Activated naive CD4-positive, alpha-beta T cell treated with anti-CD3 and anti-CD28 coated beads, Interleukin-2, amount 50 U/mL, for 72 hours (primary cell): ENCODE measurements around the gene B3GNT2. TPM values are rescaled to one million over a fixed set of nuclear protein-coding genes. Genes with fewer than 3 reads are reported as not detected.
A peak's percentile ranks its signal among the peaks of the same experiment; 100 is the strongest.

Experiments used
- ATAC-seq, 2 donors: fragments of 150-1000 bp; cut with Tn5 transposase; 2 replicates each; pipeline ENCODE4 v1.10.0; 2021; ENCODE audit warnings: mild to moderate bottlenecking in 2 of 2, moderate library complexity in 2 of 2
- DNase-seq, 2 donors: peaks; one replicate each; pipeline ENCODE4 v3.0.0; 2021 to 2022; ENCODE audit warnings: low spot score in 2 of 2
- H3K27ac Mint-ChIP-seq, 2 donors: one replicate each; pipeline ENCODE4 v1.8.0; 2022; ENCODE audit warnings: mild to moderate bottlenecking in 2 of 2, mixed read lengths in 2 of 2
- H3K36me3 Mint-ChIP-seq, 2 donors: one replicate each; pipeline ENCODE4 v1.8.0; 2022; ENCODE audit warnings: mixed read lengths in 2 of 2
- H3K9me3 Mint-ChIP-seq, 2 donors: one replicate each; pipeline ENCODE4 v1.8.0; 2022; ENCODE audit warnings: mixed read lengths in 2 of 2
- total RNA-seq, 2 donors: library from RNA; stranded (reverse); gene quantifications; one replicate each; pipeline ENCODE4 v1.2.3, GENCODE V29; 2022

Gene B3GNT2
- total RNA-seq, 2 donors from 2014 or later: 34.9 to 43.6 TPM

- no peak for ATAC-seq
- H3K36me3 Mint-ChIP-seq: no peaks in the 10 kb centered on the region
- H3K9me3 Mint-ChIP-seq: peaks cover 0 to 5% of the 10 kb centered on the region in 2 donors
- no peak overlapping the region for H3K27ac Mint-ChIP-seq
- DNase-seq: no peak
These were observed 18.4 kb upstream of the B3GNT2 start for GRCh38 chr2:62177392-62178049.

DNA sequence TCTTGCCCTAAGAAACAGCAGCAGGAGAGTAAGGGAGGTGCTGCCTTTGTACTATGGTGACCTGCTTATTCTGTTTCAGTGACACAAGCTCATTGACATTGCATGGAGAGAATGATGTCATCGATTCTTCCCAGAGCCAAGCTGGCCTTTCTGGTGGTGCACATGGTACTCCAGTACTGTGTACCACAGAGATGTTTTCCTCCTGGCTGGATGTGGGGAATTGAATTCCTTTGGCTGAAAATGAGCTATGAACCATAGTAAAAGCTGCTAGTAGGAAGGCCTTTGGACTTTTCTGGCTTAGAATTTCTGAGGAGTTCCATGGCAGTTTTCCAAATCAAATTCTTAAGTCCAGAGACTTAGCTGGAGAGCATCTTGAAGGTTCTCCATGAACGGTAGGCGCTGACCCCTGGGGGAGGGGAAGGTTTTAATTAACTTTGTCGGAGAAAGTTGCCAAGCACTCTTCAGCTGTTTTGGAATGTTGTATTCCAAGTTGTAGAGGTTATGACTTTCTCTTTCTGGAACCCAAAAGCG, 17.1 kb upstream of the B3GNT2 start:
- DNase-seq (no peak), ATAC-seq (no peak)
- H3K27ac Mint-ChIP-seq: no peak overlapping the region
- H3K36me3 Mint-ChIP-seq: no peaks in the 10 kb centered on the region
- H3K9me3 Mint-ChIP-seq: peaks cover 0 to 5% of the 10 kb centered on the region in 2 donors

GRCh38 chr2:62180975-62181374, 14.9 kb upstream of the B3GNT2 start:
- no peaks in the 10 kb centered on the region for H3K36me3 Mint-ChIP-seq
- peaks cover 0 to 5% of the 10 kb centered on the region in 2 donors for H3K9me3 Mint-ChIP-seq
- DNase-seq: no peak
- no peak overlapping the region for H3K27ac Mint-ChIP-seq
- ATAC-seq: no peak

- ATAC-seq: no peak
- DNase-seq: no peak
- H3K9me3 Mint-ChIP-seq: peaks cover 0 to 5% of the 10 kb centered on the region in 2 donors
These were observed 14.1 kb upstream of the B3GNT2 start for GRCh38 chr2:62181843-62182242.

GRCh38 chr2:62184512-62185230, 11.2 kb upstream of the B3GNT2 start:
- ATAC-seq (no peak), DNase-seq (no peak)
- H3K27ac Mint-ChIP-seq: no peak overlapping the region
- peaks cover 0 to 5% of the 10 kb centered on the region in 2 donors for H3K9me3 Mint-ChIP-seq
- H3K36me3 Mint-ChIP-seq: no peaks in the 10 kb centered on the region

More at GRCh38 chr2:62181843-62182242, 14.1 kb upstream of the B3GNT2 start:
- H3K27ac Mint-ChIP-seq: no peak overlapping the region
- H3K36me3 Mint-ChIP-seq: no peaks in the 10 kb centered on the region

DNA sequence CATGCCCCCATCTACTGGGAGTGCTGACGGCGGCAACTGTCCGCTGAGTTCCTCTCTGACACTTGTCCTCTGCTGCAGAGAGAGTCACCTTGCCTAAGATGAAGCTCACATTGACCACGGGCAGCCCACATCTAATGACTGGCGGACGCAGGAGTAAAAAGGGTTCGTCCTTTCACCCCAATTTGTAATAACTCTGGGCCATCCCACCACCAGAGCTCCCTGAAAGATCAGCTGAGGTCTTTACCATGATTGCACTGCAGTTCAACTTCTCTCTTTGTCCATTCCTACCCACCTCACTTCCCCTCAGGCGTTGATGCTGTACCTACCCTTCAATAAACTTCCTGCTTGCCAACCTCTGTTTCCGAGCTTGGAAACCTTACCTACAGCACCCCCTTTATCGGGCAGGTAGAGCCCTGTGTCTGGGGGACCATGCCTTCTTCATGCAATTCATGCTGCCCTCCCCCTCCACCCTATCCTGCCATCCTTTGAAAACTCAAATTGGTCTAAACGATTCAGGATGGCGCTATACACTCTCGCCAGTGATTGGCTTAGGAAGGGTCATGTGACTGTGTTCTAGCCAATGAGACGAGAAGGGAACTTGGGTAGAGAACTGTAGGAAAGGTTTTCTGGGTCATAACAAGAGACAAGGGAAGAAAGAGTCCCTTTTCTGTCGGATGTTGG, 10.3 kb upstream of the B3GNT2 start:
- DNase-seq (no peak), ATAC-seq (no peak)
- Mint-ChIP-seq H3K36me3 (no peaks in the 10 kb centered on the region), H3K27ac (no peak overlapping the region), H3K9me3 (peaks cover 0 to 5% of the 10 kb centered on the region in 2 donors)

DNA sequence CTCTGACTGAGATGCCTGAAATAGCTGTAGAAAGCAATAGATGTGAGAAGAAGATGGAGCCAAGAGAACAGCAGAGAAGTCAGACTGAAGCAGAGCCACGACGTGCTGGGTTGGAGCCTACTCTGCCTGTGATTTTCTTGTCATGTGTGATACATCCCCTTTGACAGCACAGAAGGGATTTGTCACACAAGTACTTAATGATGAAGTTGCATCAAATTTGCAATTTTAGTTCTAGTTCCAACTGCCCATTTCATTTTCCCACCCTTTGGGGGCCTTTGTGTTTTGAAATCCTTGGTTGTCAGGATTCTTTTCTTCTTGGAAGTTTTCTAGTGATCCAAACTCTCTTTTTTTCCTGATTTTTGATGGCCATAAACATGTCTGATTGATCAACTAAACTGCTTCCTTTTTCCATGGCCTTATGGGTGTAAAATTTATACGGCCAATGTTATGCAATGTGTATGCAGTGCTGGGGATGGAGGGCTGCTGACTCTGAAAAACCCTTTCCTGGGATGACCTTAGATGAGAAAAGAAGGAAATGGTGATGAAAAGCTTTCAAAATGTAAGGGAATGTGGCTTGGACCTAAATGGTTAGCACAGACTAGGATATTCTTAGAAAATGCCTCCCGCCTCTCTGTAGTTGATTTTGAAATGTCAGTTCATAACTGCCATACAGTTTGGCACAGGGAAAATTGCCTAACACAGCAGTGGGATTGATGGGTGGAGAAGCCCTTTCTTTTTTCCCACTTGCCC, 9.6 kb upstream of the B3GNT2 start:
- no peaks in the 10 kb centered on the region for H3K36me3 Mint-ChIP-seq
- no peak for ATAC-seq

GRCh38 chr2:62187246-62187645, 8.7 kb upstream of the B3GNT2 start:
- peaks cover 0 to under 1% of the 10 kb centered on the region in 2 donors for H3K9me3 Mint-ChIP-seq
- DNase-seq: no peak
- no peak overlapping the region for H3K27ac Mint-ChIP-seq
- no peaks in the 10 kb centered on the region for H3K36me3 Mint-ChIP-seq
- no peak for ATAC-seq

More for the DNA sequence above, 9.6 kb upstream of the B3GNT2 start:
- Mint-ChIP-seq H3K9me3 (peaks cover 0 to 5% of the 10 kb centered on the region in 2 donors), H3K27ac (no peak overlapping the region)
- DNase-seq: no peak

- Mint-ChIP-seq H3K27ac (no peak overlapping the region), H3K36me3 (no peaks in the 10 kb centered on the region), H3K9me3 (no peaks in the 10 kb centered on the region)
- ATAC-seq: no peak
- no peak for DNase-seq
These were observed 7.5 kb upstream of the B3GNT2 start for GRCh38 chr2:62188416-62188815.

DNA sequence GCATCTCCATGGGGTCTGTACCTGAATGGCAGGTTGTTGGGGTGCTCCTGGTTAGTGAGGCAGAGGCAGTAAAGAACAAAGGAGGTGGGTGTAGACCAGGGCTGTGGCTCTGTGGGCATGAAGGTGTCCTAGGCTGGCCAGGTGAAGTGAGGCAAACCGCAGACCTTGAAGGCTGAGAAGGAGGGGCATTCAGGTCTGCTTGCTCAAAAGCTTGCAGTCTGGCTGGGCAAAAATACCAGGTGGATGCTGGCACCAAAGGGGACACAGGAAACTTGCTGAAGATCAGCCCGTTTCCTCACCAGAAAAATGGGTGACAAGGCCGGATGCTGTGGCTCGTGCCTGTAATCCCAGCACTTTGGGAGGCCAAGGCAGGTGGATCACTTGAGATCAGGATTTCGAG, 6.7 kb upstream of the B3GNT2 start:
- Mint-ChIP-seq H3K9me3 (no peaks in the 10 kb centered on the region), H3K27ac (peak overlapping the region; percentile 39 to 55), H3K36me3 (no peaks in the 10 kb centered on the region)
- no peak for DNase-seq
- ATAC-seq: no peak

DNA sequence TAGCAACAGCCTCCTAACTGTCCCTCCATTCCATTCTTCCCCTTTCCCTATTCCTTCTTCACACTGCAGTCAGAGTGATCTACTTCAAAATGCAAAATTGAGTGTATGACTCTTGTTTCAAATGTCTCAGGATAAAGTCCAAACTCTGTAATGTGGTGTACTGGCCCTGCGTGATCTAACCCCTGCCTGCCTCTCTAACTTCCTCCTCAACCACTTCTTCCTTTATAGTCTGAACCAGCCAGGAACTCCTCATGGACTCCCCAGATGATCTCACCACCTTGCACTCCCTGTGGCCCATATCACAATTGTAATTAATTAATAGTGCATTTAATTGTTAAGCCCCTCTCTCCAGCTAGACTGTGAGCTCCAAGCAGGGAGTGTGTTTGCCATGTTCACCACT, 3.1 kb upstream of the B3GNT2 start:
- Mint-ChIP-seq H3K9me3 (no peaks in the 10 kb centered on the region), H3K27ac (no peak overlapping the region), H3K36me3 (peaks cover 6% of the 10 kb centered on the region in 2 donors)
- ATAC-seq (no peak), DNase-seq (no peak)

- no peaks in the 10 kb centered on the region for H3K9me3 Mint-ChIP-seq
- peaks cover 12 to 20% of the 10 kb centered on the region in 2 donors for H3K36me3 Mint-ChIP-seq
- no peak overlapping the region for H3K27ac Mint-ChIP-seq
- ATAC-seq (no peak), DNase-seq (no peak)
These were observed 1.1 kb upstream of the B3GNT2 start for GRCh38 chr2:62194558-62195420.

- peak; percentile 60 to 82 for DNase-seq
- Mint-ChIP-seq H3K9me3 (no peaks in the 10 kb centered on the region), H3K27ac (peak overlapping the region; percentile 91 to 94), H3K36me3 (peaks cover 12 to 28% of the 10 kb centered on the region in 2 donors)
- peak; percentile 45 to 50 for ATAC-seq
These were observed 475 bp downstream of the B3GNT2 start for GRCh38 chr2:62196278-62196901.

- Mint-ChIP-seq H3K27ac (peak overlapping the region; percentile 94 to 99), H3K36me3 (peaks cover 12 to 37% of the 10 kb centered on the region in 2 donors), H3K9me3 (peaks cover 0 to 4% of the 10 kb centered on the region in 2 donors)
- ATAC-seq (peak in 1 of 2 donors; percentile 23), DNase-seq (peak; percentile 48 to 61)
These were observed 1.4 kb downstream of the B3GNT2 start for GRCh38 chr2:62197011-62197924.
